Mesangial cell (primary cell): ENCODE data around the gene EID1. TPM values are rescaled to one million over a fixed set of nuclear protein-coding genes. Genes with fewer than 3 reads are reported as not detected.

Experiments used
- total RNA-seq: library from RNA; depleted of rRNA; stranded (reverse); fragments of >200 nt; gene quantifications from 2 replicates; pipeline ENCODE4 v1.2.3, GENCODE V29; 2015

Gene EID1, protein sequence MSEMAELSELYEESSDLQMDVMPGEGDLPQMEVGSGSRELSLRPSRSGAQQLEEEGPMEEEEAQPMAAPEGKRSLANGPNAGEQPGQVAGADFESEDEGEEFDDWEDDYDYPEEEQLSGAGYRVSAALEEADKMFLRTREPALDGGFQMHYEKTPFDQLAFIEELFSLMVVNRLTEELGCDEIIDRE
- total RNA-seq, result 123 and 136 TPM in 2 replicates

DNA sequence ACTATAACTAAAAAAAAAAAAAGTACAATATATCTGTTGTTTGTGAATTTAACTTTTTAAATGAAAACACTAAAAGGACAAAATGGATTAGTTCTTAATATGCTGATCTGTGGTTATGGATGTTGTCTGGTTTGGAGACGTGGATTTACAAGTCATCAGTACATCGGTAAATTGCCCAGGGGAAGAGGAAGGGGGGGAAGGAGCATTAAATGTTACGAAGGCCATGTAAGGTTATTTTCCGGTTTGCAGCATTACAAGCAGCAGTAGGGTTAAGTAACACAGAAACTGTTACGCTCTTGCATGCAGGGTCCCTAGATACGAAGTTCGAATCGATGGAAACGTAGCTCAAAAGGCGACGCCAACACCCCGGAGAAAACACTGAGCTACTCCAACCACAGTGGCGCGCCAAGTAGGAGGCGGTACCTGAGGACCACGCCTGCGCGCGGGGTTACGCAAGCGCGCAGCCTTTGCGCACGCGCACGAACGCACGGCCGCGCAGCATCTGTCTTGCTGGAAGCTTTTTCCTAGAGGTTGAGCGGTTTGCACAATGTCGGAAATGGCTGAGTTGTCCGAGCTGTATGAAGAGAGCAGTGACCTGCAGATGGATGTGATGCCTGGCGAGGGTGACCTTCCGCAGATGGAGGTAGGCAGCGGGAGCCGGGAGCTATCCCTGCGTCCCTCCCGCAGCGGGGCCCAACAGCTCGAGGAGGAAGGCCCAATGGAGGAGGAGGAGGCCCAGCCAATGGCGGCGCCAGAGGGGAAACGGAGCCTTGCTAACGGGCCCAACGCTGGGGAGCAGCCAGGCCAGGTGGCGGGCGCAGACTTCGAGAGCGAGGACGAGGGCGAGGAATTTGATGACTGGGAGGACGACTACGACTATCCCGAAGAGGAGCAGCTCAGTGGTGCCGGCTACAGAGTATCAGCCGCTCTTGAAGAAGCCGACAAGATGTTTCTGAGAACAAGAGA lies at the start of gene EID1:
TSS of gene EID1 (plus strand) at position 505 of the 966 bp plus-strand sequence. CDS start at position 548, 43 bp downstream.

Other genes starting within 250 kb of the EID1 start
- gene FBN1, start 232.4 kb upstream of the EID1 start, total RNA-seq, result 137 and 199 TPM in 2 replicates
- gene CEP152, start 67.1 kb upstream of the EID1 start, total RNA-seq, result 4.1 and 4.3 TPM in 2 replicates
- 1.3 and 3.4 TPM in 2 replicates for gene SHC4, start 85.8 kb downstream of the EID1 start, total RNA-seq
- 6.8 and 13.3 TPM in 2 replicates for gene SECISBP2L, start 168.3 kb downstream of the EID1 start, total RNA-seq